T-helper 2 cell (primary cell): Measurements from ENCODE around the gene SPC24.
"Not testable (repeated sequence)": the region's sequence is repeated elsewhere in the genome, so short reads cannot be mapped to it uniquely, and the experiment has no call there.

ENCODE experiments used
- DNase-seq, 5 experiments: peaks; one replicate each; pipeline versions ENCODE4 v3.0.0 to v3.0.0-alpha.2; 2012 to 2022

The SPC24 gene

GRCh38 chr19:11191934-11192333 lies 36.4 kb upstream of the SPC24 start:
- DNase-seq: no peak

GRCh38 chr19:11191273-11191755 lies 35.7 kb upstream of the SPC24 start:
- DNase-seq: no peak

GRCh38 chr19:11190501-11190900 lies 34.9 kb upstream of the SPC24 start:
- no peak for DNase-seq

GRCh38 chr19:11187441-11187840 lies 31.9 kb upstream of the SPC24 start:
- DNase-seq: no peak

- DNase-seq: no peak
Observed at GRCh38 chr19:11182994-11183393, 27.4 kb upstream of the SPC24 start.

GRCh38 chr19:11181488-11181887 lies 25.9 kb upstream of the SPC24 start:
- DNase-seq: no peak

GRCh38 chr19:11180975-11181374 lies 25.4 kb upstream of the SPC24 start:
- not testable (repeated sequence) for DNase-seq

GRCh38 chr19:11180346-11180745 lies 24.8 kb upstream of the SPC24 start:
- no peak for DNase-seq

- no peak for DNase-seq
Observed at GRCh38 chr19:11179716-11180297, 24.2 kb upstream of the SPC24 start.

- not testable (repeated sequence) for DNase-seq
Observed at GRCh38 chr19:11179145-11179465, 23.5 kb upstream of the SPC24 start.

- DNase-seq: no peak
Observed at GRCh38 chr19:11177592-11177991, 22.0 kb upstream of the SPC24 start.

- DNase-seq: no peak
Observed at GRCh38 chr19:11176466-11177193, 21.0 kb upstream of the SPC24 start.

- DNase-seq: no peak
Observed at GRCh38 chr19:11175920-11176319, 20.3 kb upstream of the SPC24 start.

- no peak for DNase-seq
Observed at GRCh38 chr19:11174336-11174735, 18.8 kb upstream of the SPC24 start.

- DNase-seq: no peak
Observed at GRCh38 chr19:11173516-11174155, 18.1 kb upstream of the SPC24 start.

GRCh38 chr19:11172576-11172975 lies 17.0 kb upstream of the SPC24 start:
- DNase-seq: no peak

GRCh38 chr19:11171144-11171543 lies 15.6 kb upstream of the SPC24 start:
- DNase-seq: no peak

- no peak for DNase-seq
Observed at GRCh38 chr19:11169896-11170678, 14.5 kb upstream of the SPC24 start.

GRCh38 chr19:11168568-11168967 lies 13.0 kb upstream of the SPC24 start:
- DNase-seq: no peak

GRCh38 chr19:11166281-11167142 lies 10.9 kb upstream of the SPC24 start:
- no peak for DNase-seq

- no peak for DNase-seq
Observed at GRCh38 chr19:11165486-11166030, 10.0 kb upstream of the SPC24 start.

- no peak for DNase-seq
Observed at GRCh38 chr19:11164879-11165406, 9.4 kb upstream of the SPC24 start.
